AG10803 (cell line): ENCODE data around the gene PGM3.

Experiments
- DNase-seq: peaks from one replicate; pipeline ENCODE4 v3.0.0; 2010; ENCODE audit warnings: low read depth
- H3K4me3 ChIP-seq: 2 replicates; pipeline ENCODE4 v1.5.1; 2011; ENCODE audit warnings: mild to moderate bottlenecking, low read length, control low read depth
- CTCF ChIP-seq: conservative IDR thresholded peaks from 2 replicates; pipeline ENCODE4 v1.5.1; 2011; ENCODE audit warnings: mild to moderate bottlenecking, low read length, control low read depth, inconsistent platforms

PGM3 gene

DNA sequence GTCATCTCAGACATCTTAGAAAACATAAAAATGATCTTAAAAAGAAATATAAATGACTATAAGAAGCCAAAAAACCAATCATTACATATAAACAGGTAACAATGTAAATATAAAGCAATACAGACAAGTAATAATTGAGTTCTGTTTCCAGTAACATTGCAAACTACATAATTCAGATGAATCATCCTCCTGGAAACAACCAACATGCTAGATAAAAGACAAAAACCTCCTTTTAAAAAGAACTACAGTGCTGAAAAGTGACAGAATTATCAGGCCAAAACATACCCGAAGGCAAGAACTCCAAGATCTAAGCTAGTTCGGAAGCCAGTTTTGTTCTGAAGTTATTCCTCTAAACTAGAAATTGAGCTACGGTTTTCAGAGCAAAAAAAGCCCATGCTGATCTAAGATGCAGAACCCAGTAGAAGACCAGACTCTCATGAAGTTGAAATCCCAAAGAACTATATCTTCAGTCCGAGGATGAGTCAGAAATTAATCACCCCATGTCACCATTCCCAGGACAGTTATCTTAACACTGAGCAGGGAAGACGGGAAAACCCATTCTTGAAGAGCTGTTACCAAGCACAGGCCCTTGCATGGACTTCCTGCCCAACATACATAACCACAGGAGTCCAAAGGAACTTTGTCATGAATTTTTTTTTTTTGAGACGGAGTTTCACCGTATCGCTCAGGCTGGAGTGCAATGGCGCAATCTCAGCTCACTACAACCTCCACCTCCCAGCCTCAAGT lies 9.8 kb downstream of the PGM3 start:
- TF ChIP-seq CTCF = no peak
- peak; percentile 90 for DNase-seq
- H3K4me3 ChIP-seq = no peak overlapping the region

- no peak overlapping the region for H3K4me3 ChIP-seq
- no peak for TF ChIP-seq CTCF
- DNase-seq = no peak
Measured at GRCh38 chr6:83182114-83182513, 11.0 kb downstream of the PGM3 start.

GRCh38 chr6:83180426-83180950 lies 12.6 kb downstream of the PGM3 start:
- H3K4me3 ChIP-seq = no peak overlapping the region
- no peak for DNase-seq
- no peak for TF ChIP-seq CTCF

- H3K4me3 ChIP-seq = no peak overlapping the region
- TF ChIP-seq CTCF = no peak
- no peak for DNase-seq
Measured at GRCh38 chr6:83176246-83176645, 16.8 kb downstream of the PGM3 start.

DNA sequence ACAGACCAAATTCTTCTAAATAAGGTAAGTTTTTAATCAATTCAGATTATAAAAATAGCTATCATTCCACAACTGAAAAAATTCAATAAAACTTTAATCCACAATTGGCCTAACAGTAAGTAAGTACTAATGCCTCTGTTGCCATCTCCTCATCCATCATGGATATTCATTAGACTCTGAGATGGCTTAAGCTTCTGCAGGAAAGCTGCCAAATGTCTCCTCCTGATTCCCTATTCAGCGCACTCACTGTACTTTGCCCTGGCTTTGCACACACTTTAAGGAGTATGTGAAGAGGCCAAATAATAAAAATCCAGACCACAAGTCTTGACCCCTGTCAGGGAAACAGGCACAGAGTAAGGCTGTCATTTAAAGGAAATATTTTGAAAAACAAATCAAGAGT lies 23.6 kb downstream of the PGM3 start:
- no peak for TF ChIP-seq CTCF
- DNase-seq = peak; percentile 6
- H3K4me3 ChIP-seq = no peak overlapping the region

DNA sequence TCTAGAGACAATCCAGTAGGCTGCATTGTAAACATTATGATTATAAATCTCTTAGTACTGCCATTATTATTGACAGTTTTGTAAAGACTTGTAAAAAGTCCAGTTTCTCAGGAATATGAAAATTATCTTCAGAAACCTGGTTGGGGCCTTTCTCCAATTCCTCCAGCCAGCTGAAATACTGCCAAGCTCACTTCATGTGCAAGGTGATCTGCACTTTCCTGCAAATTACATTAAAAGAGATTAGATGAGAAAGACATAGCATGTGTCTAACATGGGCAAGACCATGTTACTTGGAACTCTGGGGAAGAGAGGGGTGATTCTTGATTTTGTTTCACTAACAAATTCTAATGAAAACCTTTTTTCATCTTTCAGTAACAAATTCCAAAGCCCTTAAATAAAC lies 24.0 kb downstream of the PGM3 start:
- DNase-seq = no peak
- no peak for TF ChIP-seq CTCF

GRCh38 chr6:83168556-83168955 lies 24.5 kb downstream of the PGM3 start:
- no peak for TF ChIP-seq CTCF
- no peak overlapping the region for H3K4me3 ChIP-seq
- no peak for DNase-seq

More for the DNA sequence above, 24.0 kb downstream of the PGM3 start:
- no peak overlapping the region for H3K4me3 ChIP-seq
